ENCODE results near the gene CGB8.
"Not testable (repeated sequence)": the region's sequence is repeated elsewhere in the genome, so short reads cannot be mapped to it uniquely, and the experiment has no call there.

CGB8 gene

GRCh38 chr19:49049011-49049410 is at the start of gene CGB8:
Gene CGB8 (minus strand): TSS chr19:49049111. CDS start chr19:49048739, 372 bp downstream.
- DNase-seq = not testable (repeated sequence)

- DNase-seq = peak; percentile 72
Measured at GRCh38 chr19:49097453-49098288, 48.8 kb upstream of the CGB8 start.

- no peak for DNase-seq
Measured at GRCh38 chr19:49094505-49095482, 45.9 kb upstream of the CGB8 start.

GRCh38 chr19:49092686-49093085 is 43.8 kb upstream of the CGB8 start:
- no peak for DNase-seq

GRCh38 chr19:49091391-49092038 is 42.6 kb upstream of the CGB8 start:
- DNase-seq = no peak

- no peak for DNase-seq
Measured at GRCh38 chr19:49086296-49086695, 37.4 kb upstream of the CGB8 start.

- no peak for DNase-seq
Measured at GRCh38 chr19:49085868-49086232, 36.9 kb upstream of the CGB8 start.

- DNase-seq = peak; percentile 100
Measured at GRCh38 chr19:49085020-49085867, 36.3 kb upstream of the CGB8 start, which contains the start of gene SNRNP70. Gene SNRNP70 (plus strand): TSS chr19:49085451. CDS start chr19:49086415, 964 bp downstream.

GRCh38 chr19:49084206-49085019 is 35.5 kb upstream of the CGB8 start:
- DNase-seq = peak; percentile 61

GRCh38 chr19:49081273-49081672 is 32.4 kb upstream of the CGB8 start:
- DNase-seq = no peak

- no peak for DNase-seq
Measured at GRCh38 chr19:49080392-49080791, 31.5 kb upstream of the CGB8 start.

GRCh38 chr19:49074869-49075268 is 26.0 kb upstream of the CGB8 start:
- peak; percentile 60 for DNase-seq

GRCh38 chr19:49073514-49074378 is 24.8 kb upstream of the CGB8 start:
- DNase-seq = peak; percentile 33

- DNase-seq = no peak
Measured at GRCh38 chr19:49071860-49072547, 23.1 kb upstream of the CGB8 start.

- DNase-seq = no peak
Measured at GRCh38 chr19:49070416-49070815, 21.5 kb upstream of the CGB8 start.

- no peak for DNase-seq
Measured at GRCh38 chr19:49069026-49069425, 20.1 kb upstream of the CGB8 start.

GRCh38 chr19:49067554-49067953 is 18.6 kb upstream of the CGB8 start:
- DNase-seq = no peak

GRCh38 chr19:49065905-49066512 is 17.1 kb upstream of the CGB8 start:
- DNase-seq = no peak

Measured in NCI-H146 (cell line).